Measurements from ENCODE around the gene MVK. TPM values are rescaled to one million over a fixed set of nuclear protein-coding genes. Genes with fewer than 3 reads are reported as not detected.

The MVK gene
- total and polyA plus RNA-seq, 3 donors from 2014 or later = 49.8 to 63.6 (median 63.1) TPM

DNA sequence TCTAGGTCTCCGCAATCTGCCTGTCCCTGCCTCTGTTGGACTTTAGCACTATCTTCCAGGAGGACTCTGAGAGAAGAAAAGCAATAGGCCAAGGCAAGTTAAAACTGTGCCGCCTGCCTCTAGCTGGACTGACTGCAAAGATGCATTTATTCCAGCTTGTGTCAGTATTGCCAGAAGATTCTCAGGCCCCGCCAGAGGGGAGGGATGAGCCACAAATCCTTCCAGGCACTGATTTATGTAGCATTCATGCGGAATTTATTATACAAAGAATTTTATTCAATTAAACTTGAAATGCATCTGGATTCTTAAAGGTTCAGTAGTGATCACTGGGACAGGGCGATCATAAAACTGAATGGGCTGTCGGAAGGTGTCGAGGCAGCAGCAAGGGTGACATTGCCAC, 20.1 kb upstream of the MVK start:
- no peaks in the 10 kb centered on the region for H3K9me3 ChIP-seq
- no peaks in the 10 kb centered on the region for H3K27me3 ChIP-seq
- no peak overlapping the region for H3K4me3 ChIP-seq
- TF ChIP-seq POLR2A (IDR thresholded peaks at IDR 0.05) (no peak), CTCF (IDR thresholded peaks at IDR 0.05) (no peak)
- peaks cover 3% of the 10 kb centered on the region for H3K4me1 ChIP-seq
- no peak for DNase-seq
- no peaks in the 10 kb centered on the region for H3K36me3 ChIP-seq (ENCODE audit: low read depth, missing control alignments)
- H3K27ac ChIP-seq = no peak overlapping the region
- 80 to 81% methylated on average over 7 of the region's 7 CpGs for WGBS, 2 donors
- intact Hi-C loops (cut with DNase I; ENCODE audit: low total_unique reads) = no loop called here

- no peak overlapping the region for H3K27ac ChIP-seq
- H3K4me1 ChIP-seq = peaks cover 3% of the 10 kb centered on the region
- DNase-seq = no peak
- H3K4me3 ChIP-seq = no peak overlapping the region
- no peaks in the 10 kb centered on the region for H3K36me3 ChIP-seq (ENCODE audit: low read depth, missing control alignments)
- no peaks in the 10 kb centered on the region for H3K27me3 ChIP-seq
- intact Hi-C loops (cut with DNase I; ENCODE audit: low total_unique reads) = no loop called here
- TF ChIP-seq POLR2A (IDR thresholded peaks at IDR 0.05) = no peak
- TF ChIP-seq CTCF (IDR thresholded peaks at IDR 0.05) = no peak
- H3K9me3 ChIP-seq = no peaks in the 10 kb centered on the region
- WGBS, 2 donors = 54 to 67% methylated on average over 16 of the region's 16 CpGs
Measured at GRCh38 chr12:109553906-109554500, 19.6 kb upstream of the MVK start.

DNA sequence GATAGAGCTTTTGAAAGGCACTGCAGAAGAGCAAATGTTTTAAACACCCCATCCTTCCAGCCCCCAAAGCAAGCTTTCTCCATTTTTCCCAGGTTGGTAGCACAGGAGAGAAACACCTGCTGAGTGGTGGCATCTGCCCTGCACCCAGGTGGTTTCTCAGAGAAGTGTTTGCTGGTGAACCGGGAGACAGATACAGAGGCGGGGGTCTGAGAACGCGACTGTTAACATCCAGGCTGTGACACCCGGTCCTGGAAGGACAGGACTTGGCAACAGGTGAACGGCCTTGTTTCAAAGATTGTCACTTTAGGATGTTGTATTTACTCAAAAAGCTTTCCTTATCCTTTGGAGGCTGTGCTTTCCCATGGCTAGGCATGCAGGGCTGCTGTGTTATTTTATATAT, 18.8 kb upstream of the MVK start:
- Histone ChIP-seq H3K4me1 (peaks cover 3% of the 10 kb centered on the region), H3K4me3 (no peak overlapping the region), H3K9me3 (no peaks in the 10 kb centered on the region), H3K27me3 (no peaks in the 10 kb centered on the region), H3K36me3 (ENCODE audit: low read depth, missing control alignments) (no peaks in the 10 kb centered on the region), H3K27ac (no peak overlapping the region)
- TF ChIP-seq POLR2A (IDR thresholded peaks at IDR 0.05) (no peak), CTCF (IDR thresholded peaks at IDR 0.05) (no peak)
- DNase-seq = no peak
- 72 to 79% methylated on average over 4 to 6 of the region's 6 CpGs for WGBS, 2 donors
- intact Hi-C loops (cut with DNase I; ENCODE audit: low total_unique reads) = no loop called here

- Histone ChIP-seq H3K27ac (no peak overlapping the region), H3K36me3 (ENCODE audit: low read depth, missing control alignments) (no peaks in the 10 kb centered on the region), H3K9me3 (no peaks in the 10 kb centered on the region), H3K4me3 (no peak overlapping the region), H3K4me1 (peaks cover 3% of the 10 kb centered on the region), H3K27me3 (no peaks in the 10 kb centered on the region)
- intact Hi-C loops (cut with DNase I; ENCODE audit: low total_unique reads) = no loop called here
- 86 to 87% methylated on average over 16 to 18 of the region's 18 CpGs for WGBS, 2 donors
- TF ChIP-seq CTCF (IDR thresholded peaks at IDR 0.05) (no peak), POLR2A (IDR thresholded peaks at IDR 0.05) (no peak)
- DNase-seq = no peak
Measured at GRCh38 chr12:109555431-109556315, 17.9 kb upstream of the MVK start.
